ENCODE results near the gene DDX27. TPM values are rescaled to one million over a fixed set of nuclear protein-coding genes. Genes with fewer than 3 reads are reported as not detected.
A peak's percentile ranks its signal among the peaks of the same experiment; 100 is the strongest.

DDX27 gene
- total and polyA plus RNA-seq, 12 donors = 11.0 to 26.2 (median 13.2) TPM

- 90 to 92% methylated on average over 9 of the region's 9 CpGs for WGBS, 2 donors
- no peak for DNase-seq
- Histone ChIP-seq H3K9me3 (peaks cover 0 to 86% (median 32%) of the 10 kb centered on the region in 11 donors), H3K36me3 (peaks cover 14 to 94% (median 89%) of the 10 kb centered on the region in 9 donors), H3K4me1 (peaks cover 2 to 68% (median 47%) of the 10 kb centered on the region in 9 donors), H3K27ac (peak overlapping the region in 1 of 10 donors; percentile 5), H3K4me3 (peak overlapping the region in 1 of 10 donors; percentile 17), H3K27me3 (no peaks in the 10 kb centered on the region)
- no peak for ATAC-seq
- no peak for TF ChIP-seq CTCF (IDR thresholded peaks at IDR 0.05)
- intact Hi-C loops (cut with DNase I) = no loop called here
These were observed 64.0 kb downstream of the DDX27 start for GRCh38 chr20:49283176-49283702.

GRCh38 chr20:49283703-49284625 is 64.7 kb downstream of the DDX27 start:
- intact Hi-C loops (cut with DNase I) = no loop called here
- no peak overlapping the region for H3K27ac ChIP-seq
- H3K27me3 ChIP-seq = no peaks in the 10 kb centered on the region
- H3K9me3 ChIP-seq = peaks cover 0 to 88% (median 33%) of the 10 kb centered on the region in 11 donors
- ATAC-seq = no peak
- H3K36me3 ChIP-seq = peaks cover 14 to 100% (median 97%) of the 10 kb centered on the region in 9 donors
- DNase-seq = no peak
- H3K4me1 ChIP-seq = peaks cover 2 to 68% (median 46%) of the 10 kb centered on the region in 9 donors
- no peak overlapping the region for H3K4me3 ChIP-seq
- no peak for TF ChIP-seq CTCF (IDR thresholded peaks at IDR 0.05)
- WGBS, 2 donors = 90 to 96% methylated on average over 3 of the region's 3 CpGs

GRCh38 chr20:49284818-49285217 is 65.6 kb downstream of the DDX27 start:
- Histone ChIP-seq H3K9me3 (peaks cover 0 to 87% (median 33%) of the 10 kb centered on the region in 11 donors), H3K4me1 (peaks cover under 1 to 60% (median 38%) of the 10 kb centered on the region in 9 donors), H3K27ac (no peak overlapping the region), H3K27me3 (no peaks in the 10 kb centered on the region), H3K36me3 (peaks cover 14 to 100% (median 100%) of the 10 kb centered on the region in 9 donors), H3K4me3 (no peak overlapping the region)
- ATAC-seq (no peak), DNase-seq (no peak)
- intact Hi-C loops (cut with DNase I) = no loop called here
- TF ChIP-seq CTCF (IDR thresholded peaks at IDR 0.05) = no peak
- WGBS, 2 donors = 96 to 97% methylated on average over 5 of the region's 5 CpGs

DNA sequence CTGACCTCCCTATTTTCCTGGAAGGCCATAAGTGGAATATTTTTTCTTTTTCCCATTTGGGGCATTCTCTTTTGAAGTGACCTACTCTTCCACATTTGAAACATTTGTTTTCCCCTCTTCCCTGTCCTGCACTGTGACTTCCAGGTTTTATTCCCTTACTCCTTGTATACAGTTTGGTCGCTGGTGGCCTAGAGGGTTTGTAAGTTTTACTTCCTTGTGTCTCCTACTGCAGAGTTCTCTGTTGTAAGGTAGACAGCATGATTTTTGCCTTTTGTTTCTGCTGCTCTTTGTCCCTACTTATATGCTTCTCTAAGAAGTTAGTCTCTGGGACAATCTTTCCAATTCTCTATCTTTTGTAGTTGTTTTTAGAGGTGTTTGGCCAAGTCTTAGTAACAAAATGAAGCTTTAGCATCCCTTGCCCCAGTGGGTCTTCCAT is 66.0 kb downstream of the DDX27 start:
- TF ChIP-seq CTCF (IDR thresholded peaks at IDR 0.05) = no peak
- Histone ChIP-seq H3K4me1 (peaks cover 0 to 55% (median 33%) of the 10 kb centered on the region in 9 donors), H3K27me3 (no peaks in the 10 kb centered on the region), H3K9me3 (peaks cover 0 to 82% (median 33%) of the 10 kb centered on the region in 11 donors), H3K27ac (no peak overlapping the region), H3K36me3 (peaks cover 14 to 100% (median 99%) of the 10 kb centered on the region in 9 donors), H3K4me3 (no peak overlapping the region)
- ATAC-seq = no peak
- 95% methylated on average over 1 of the region's 1 CpG for WGBS, 2 donors
- DNase-seq = no peak
- intact Hi-C loops (cut with DNase I) = no loop called here
